Measurements from ENCODE around the gene KRTAP6-3. TPM values are rescaled to one million over a fixed set of nuclear protein-coding genes. Genes with fewer than 3 reads are reported as not detected.

Gene KRTAP6-3
- not detected in 2 replicates for total RNA-seq (2022)
- not detected for Bru-seq, nascent RNA
- not detected for BruChase-seq, experiment 1, labeled RNA remaining after a 6-hour chase
- not detected for BruChase-seq, experiment 2, labeled RNA remaining after a 2-hour chase
- long read RNA-seq: 0 reads

DNA sequence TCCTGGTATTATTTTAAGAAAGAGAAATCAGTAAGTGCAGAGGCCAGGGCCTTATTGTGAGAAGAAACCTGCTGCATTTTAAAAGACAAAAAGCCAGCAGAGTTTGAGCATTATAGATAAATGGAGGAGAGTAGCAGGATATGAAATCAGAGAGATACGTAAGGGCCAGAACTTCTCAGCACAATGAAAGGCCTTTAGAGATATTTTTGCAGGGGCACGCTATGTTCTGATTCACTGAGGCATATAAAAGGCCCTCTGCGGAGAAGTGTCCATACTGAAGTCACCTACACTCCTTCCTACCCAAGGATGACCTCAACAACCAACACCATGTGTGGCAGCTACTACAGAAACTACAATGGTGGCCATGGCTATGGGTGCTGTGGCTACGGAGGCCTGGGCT, at the start of gene KRTAP6-3:
Gene KRTAP6-3, plus strand, starts transcription at position 301 of the 400 bp plus-strand sequence. Its CDS starts 6 bp downstream, at position 307.
- no TSS peak for BruUV-seq (replicated peaks)
- DNase-seq (ENCODE audit: unreplicated experiment): no peak
- H3K4me1 Mint-ChIP-seq (ENCODE audit: insufficient read depth, unreplicated experiment): no peaks in the 10 kb centered on the region
- ChIA-PET CTCF (no interaction called here), POLR2A (no interaction called here)
- H3K36me3 Mint-ChIP-seq (ENCODE audit: insufficient read depth, unreplicated experiment): no peaks in the 10 kb centered on the region
- no peaks in the 10 kb centered on the region for H3K27me3 Mint-ChIP-seq (ENCODE audit: insufficient read depth, unreplicated experiment)
- intact Hi-C loops (cut with micrococcal nuclease): no loop called here
- H3K4me3 Mint-ChIP-seq (ENCODE audit: unreplicated experiment): no peak within 1 kb of the TSS
- H3K27ac Mint-ChIP-seq (ENCODE audit: low read depth, unreplicated experiment): no peak within 1 kb of the TSS
- TF ChIP-seq, protein P1, sequence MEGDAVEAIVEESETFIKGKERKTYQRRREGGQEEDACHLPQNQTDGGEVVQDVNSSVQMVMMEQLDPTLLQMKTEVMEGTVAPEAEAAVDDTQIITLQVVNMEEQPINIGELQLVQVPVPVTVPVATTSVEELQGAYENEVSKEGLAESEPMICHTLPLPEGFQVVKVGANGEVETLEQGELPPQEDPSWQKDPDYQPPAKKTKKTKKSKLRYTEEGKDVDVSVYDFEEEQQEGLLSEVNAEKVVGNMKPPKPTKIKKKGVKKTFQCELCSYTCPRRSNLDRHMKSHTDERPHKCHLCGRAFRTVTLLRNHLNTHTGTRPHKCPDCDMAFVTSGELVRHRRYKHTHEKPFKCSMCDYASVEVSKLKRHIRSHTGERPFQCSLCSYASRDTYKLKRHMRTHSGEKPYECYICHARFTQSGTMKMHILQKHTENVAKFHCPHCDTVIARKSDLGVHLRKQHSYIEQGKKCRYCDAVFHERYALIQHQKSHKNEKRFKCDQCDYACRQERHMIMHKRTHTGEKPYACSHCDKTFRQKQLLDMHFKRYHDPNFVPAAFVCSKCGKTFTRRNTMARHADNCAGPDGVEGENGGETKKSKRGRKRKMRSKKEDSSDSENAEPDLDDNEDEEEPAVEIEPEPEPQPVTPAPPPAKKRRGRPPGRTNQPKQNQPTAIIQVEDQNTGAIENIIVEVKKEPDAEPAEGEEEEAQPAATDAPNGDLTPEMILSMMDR (IDR thresholded peaks at IDR 0.05; ENCODE audit: unreplicated experiment): no peak
- no peaks in the 10 kb centered on the region for H3K9me3 Mint-ChIP-seq (ENCODE audit: unreplicated experiment)

DNA sequence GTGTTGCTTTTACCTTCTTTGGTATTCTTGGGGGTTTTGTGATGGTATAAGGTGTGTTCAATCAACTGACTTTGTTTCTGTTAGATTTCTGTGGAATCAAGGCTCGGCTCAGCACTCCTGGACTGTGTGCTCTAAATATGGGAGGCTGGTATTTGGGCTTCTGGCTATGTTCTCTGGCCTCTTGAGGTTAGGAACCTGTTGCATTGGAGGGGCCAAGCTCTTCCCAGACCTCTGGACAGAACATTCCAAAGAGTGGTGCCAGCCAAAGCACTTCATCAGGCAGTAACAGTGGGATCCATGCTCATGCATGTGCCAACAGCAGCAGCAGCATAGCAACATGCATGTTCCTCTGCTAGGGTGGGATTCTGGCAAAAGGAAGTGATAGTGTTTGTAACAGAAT, 39.5 kb upstream of the KRTAP6-3 start:
- ChIA-PET CTCF (no interaction called here), POLR2A (no interaction called here)
- intact Hi-C loops (cut with micrococcal nuclease): no loop called here
- no peak for DNase-seq (ENCODE audit: unreplicated experiment)
- Mint-ChIP-seq H3K27ac (ENCODE audit: low read depth, unreplicated experiment) (no peak overlapping the region), H3K9me3 (ENCODE audit: unreplicated experiment) (peaks cover 14% of the 10 kb centered on the region), H3K36me3 (ENCODE audit: insufficient read depth, unreplicated experiment) (no peaks in the 10 kb centered on the region), H3K27me3 (ENCODE audit: insufficient read depth, unreplicated experiment) (peaks cover 44% of the 10 kb centered on the region), H3K4me3 (ENCODE audit: unreplicated experiment) (no peak overlapping the region), H3K4me1 (ENCODE audit: insufficient read depth, unreplicated experiment) (no peaks in the 10 kb centered on the region)
- TF ChIP-seq, protein P1 (IDR thresholded peaks at IDR 0.05; ENCODE audit: unreplicated experiment): no peak
- BruUV-seq (replicated peaks): no TSS peak

DNA sequence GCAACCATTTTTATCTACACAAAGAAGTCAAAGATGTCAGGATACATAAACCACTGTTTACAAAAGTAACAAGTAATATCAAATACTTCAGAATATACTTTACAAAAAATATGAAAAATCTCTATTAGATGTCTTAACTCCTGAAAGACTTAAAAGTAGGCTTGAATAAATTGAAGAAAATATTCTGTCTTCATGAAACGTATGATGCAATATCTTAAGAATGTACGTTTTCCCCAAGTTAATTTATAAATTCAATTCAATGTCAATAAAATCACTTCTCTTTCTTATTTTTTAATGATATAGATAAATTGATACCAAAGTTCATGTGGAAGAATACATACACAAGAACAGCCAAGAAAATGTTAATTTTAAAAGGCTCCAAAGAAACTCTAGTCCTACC, 37.1 kb upstream of the KRTAP6-3 start:
- H3K27me3 Mint-ChIP-seq (ENCODE audit: insufficient read depth, unreplicated experiment): peaks cover 28% of the 10 kb centered on the region
- ChIA-PET POLR2A (no interaction called here), CTCF (no interaction called here)
- H3K9me3 Mint-ChIP-seq (ENCODE audit: unreplicated experiment): peaks cover 9% of the 10 kb centered on the region
- no peaks in the 10 kb centered on the region for H3K36me3 Mint-ChIP-seq (ENCODE audit: insufficient read depth, unreplicated experiment)
- H3K4me1 Mint-ChIP-seq (ENCODE audit: insufficient read depth, unreplicated experiment): no peaks in the 10 kb centered on the region
- no TSS peak for BruUV-seq (replicated peaks)
- H3K27ac Mint-ChIP-seq (ENCODE audit: low read depth, unreplicated experiment): no peak overlapping the region
- TF ChIP-seq, protein P1 (IDR thresholded peaks at IDR 0.05; ENCODE audit: unreplicated experiment): no peak
- DNase-seq (ENCODE audit: unreplicated experiment): no peak
- intact Hi-C loops (cut with micrococcal nuclease): no loop called here
- H3K4me3 Mint-ChIP-seq (ENCODE audit: unreplicated experiment): no peak overlapping the region

DNA sequence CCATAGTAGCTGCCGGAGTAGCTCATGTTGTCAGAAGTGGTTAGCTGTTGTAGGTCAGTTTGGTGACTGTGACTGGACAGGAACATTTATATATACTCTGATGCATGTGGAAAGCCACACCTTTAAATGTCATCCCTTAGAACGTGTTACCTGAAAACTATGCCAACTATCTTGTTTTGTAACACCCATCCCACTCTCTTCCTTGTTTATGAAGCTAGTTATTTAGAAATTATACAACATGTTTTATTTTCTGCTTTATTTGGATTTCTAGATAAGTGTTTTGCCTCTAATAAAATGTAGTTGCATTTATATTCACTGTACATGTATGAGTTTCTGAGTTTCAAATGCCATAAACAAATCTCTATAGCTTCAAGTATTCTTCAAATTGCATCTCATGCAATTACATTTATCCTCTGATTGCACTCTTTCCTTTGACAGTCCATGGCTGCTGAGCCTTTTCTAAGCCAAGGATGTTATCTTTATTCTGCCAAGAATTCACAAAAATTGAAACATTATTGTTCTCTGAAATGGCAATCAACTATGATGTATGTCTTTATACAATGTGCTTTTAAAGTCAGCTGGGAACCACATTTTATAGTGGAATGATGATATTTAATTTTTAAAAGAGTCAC, 30.9 kb upstream of the KRTAP6-3 start, which contains the start of gene KRTAP19-7:
Gene KRTAP19-7, minus strand, starts transcription at position 51 of the 632 bp plus-strand sequence. Its CDS starts 25 bp downstream, at position 26.
- no peaks in the 10 kb centered on the region for H3K27me3 Mint-ChIP-seq (ENCODE audit: insufficient read depth, unreplicated experiment)
- DNase-seq (ENCODE audit: unreplicated experiment): no peak
- no peaks in the 10 kb centered on the region for H3K9me3 Mint-ChIP-seq (ENCODE audit: unreplicated experiment)
- H3K27ac Mint-ChIP-seq (ENCODE audit: low read depth, unreplicated experiment): no peak within 1 kb of the TSS
- ChIA-PET CTCF (interaction anchor here (0.6 kb wide), 1 partner anchor 188 kb away, joined by 3 read pairs; no protein-coding TSS in a partner anchor), POLR2A (no interaction called here)
- TF ChIP-seq, protein P1 (IDR thresholded peaks at IDR 0.05; ENCODE audit: unreplicated experiment): no peak
- no peaks in the 10 kb centered on the region for H3K36me3 Mint-ChIP-seq (ENCODE audit: insufficient read depth, unreplicated experiment)
- intact Hi-C loops (cut with micrococcal nuclease): no loop called here
- no peaks in the 10 kb centered on the region for H3K4me1 Mint-ChIP-seq (ENCODE audit: insufficient read depth, unreplicated experiment)
- H3K4me3 Mint-ChIP-seq (ENCODE audit: unreplicated experiment): no peak within 1 kb of the TSS
- BruUV-seq (replicated peaks): no TSS peak

All from MCF 10A (cell line).